HepG2 (cell line): ENCODE measurements around the gene CCDC122.

Experiments
- POLR2AphosphoS5 ChIP-seq: IDR thresholded peaks from 2 replicates; pipeline ENCODE4 v1.6.1; 2012; ENCODE audit warnings: low read depth, low read length
- ZNF501 ChIP-seq: sonication (generic); formaldehyde crosslinking; IDR thresholded peaks from 2 replicates; pipeline ENCODE4 v1.5.1; 2020; ENCODE audit warnings: mild to moderate bottlenecking, moderate library complexity, missing genetic modification reagents
- TF ChIP-seq, protein P1 (sequence below): sonication (generic); formaldehyde crosslinking; IDR thresholded peaks from 2 replicates; pipeline ENCODE4 v1.5.0; 2020; ENCODE audit warnings: mild to moderate bottlenecking, missing genetic modification reagents, moderate library complexity

DNA sequence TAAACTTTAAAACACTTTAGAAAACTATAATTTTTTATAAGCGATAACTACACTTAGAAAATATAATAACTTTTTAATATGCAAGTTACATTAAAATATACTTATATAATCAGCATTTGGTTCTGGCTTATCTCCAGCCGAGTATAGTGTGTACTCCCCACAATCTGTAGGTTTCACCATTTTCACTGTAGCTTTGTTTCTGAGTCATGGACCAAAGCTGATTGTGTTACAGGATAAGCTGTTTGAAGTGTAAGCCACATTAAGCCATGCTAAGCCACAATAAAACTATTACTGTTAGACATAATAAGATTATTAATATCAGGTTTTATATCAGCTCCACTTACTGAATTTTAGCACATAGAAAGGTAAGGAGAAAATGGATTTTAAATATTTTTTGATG is 43.8 kb downstream of the CCDC122 start:
- TF ChIP-seq, protein P1, sequence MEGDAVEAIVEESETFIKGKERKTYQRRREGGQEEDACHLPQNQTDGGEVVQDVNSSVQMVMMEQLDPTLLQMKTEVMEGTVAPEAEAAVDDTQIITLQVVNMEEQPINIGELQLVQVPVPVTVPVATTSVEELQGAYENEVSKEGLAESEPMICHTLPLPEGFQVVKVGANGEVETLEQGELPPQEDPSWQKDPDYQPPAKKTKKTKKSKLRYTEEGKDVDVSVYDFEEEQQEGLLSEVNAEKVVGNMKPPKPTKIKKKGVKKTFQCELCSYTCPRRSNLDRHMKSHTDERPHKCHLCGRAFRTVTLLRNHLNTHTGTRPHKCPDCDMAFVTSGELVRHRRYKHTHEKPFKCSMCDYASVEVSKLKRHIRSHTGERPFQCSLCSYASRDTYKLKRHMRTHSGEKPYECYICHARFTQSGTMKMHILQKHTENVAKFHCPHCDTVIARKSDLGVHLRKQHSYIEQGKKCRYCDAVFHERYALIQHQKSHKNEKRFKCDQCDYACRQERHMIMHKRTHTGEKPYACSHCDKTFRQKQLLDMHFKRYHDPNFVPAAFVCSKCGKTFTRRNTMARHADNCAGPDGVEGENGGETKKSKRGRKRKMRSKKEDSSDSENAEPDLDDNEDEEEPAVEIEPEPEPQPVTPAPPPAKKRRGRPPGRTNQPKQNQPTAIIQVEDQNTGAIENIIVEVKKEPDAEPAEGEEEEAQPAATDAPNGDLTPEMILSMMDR (CRISPR knock-in tag): no peak
- TF ChIP-seq POLR2AphosphoS5 (no peak), ZNF501 (no peak)
